PFSK-1 (cell line): ENCODE results near the gene RTL3.

ENCODE experiments used
- FOXP2 ChIP-seq: optimal IDR thresholded peaks from 2 replicates; pipeline ENCODE3; 2011; ENCODE audit warnings: borderline replicate concordance, control low read depth, inconsistent platforms; ENCODE audit not compliant: insufficient read depth; ENCODE audit errors: extremely low read length, extremely low read depth
- POLR2AphosphoS5 ChIP-seq: IDR thresholded peaks from 2 replicates; pipeline ENCODE4 v1.6.1; 2012; ENCODE audit warnings: low read depth, mild to moderate bottlenecking, control low read depth, low read length, moderate library complexity
- REST ChIP-seq, 2 experiments: IDR thresholded peaks; 2 replicates each; pipeline versions ENCODE4 v1.6.1 to v1.8.0; 2011 to 2012; ENCODE audit warnings: low read depth in 2 of 2, low read length in 2 of 2, control low read depth in 1 of 2, inconsistent platforms in 1 of 2, mild to moderate bottlenecking in 1 of 2, moderate library complexity in 1 of 2; ENCODE audit not compliant: insufficient read depth in 1 of 2
- SIN3A ChIP-seq: IDR thresholded peaks from 2 replicates; pipeline ENCODE4 v1.6.1; 2012; ENCODE audit warnings: mild to moderate bottlenecking, low read length, moderate library complexity, borderline replicate concordance; ENCODE audit not compliant: insufficient read depth
- TAF1 ChIP-seq: IDR thresholded peaks from 2 replicates; pipeline ENCODE4 v1.6.1; 2012; ENCODE audit warnings: low read length, control low read depth, borderline replicate concordance; ENCODE audit not compliant: insufficient read depth

The RTL3 gene

GRCh38 chrX:78622831-78623230 is 36.3 kb downstream of the RTL3 start:
- TF ChIP-seq SIN3A (no peak), POLR2AphosphoS5 (no peak), TAF1 (no peak), REST (IDR thresholded peaks at IDR 0.05; ENCODE audit: insufficient read depth in 1 of 2, low read depth in 2 of 2, low read length in 2 of 2) (no peak), FOXP2 (no peak)

GRCh38 chrX:78619834-78620233 is 39.3 kb downstream of the RTL3 start:
- no peak for TF ChIP-seq SIN3A
- no peak for TF ChIP-seq REST (IDR thresholded peaks at IDR 0.05; ENCODE audit: insufficient read depth in 1 of 2, low read depth in 2 of 2, low read length in 2 of 2)
- no peak for TF ChIP-seq FOXP2
- no peak for TF ChIP-seq POLR2AphosphoS5
- TF ChIP-seq TAF1 = no peak

GRCh38 chrX:78618987-78619386 is 40.1 kb downstream of the RTL3 start:
- no peak for TF ChIP-seq REST (IDR thresholded peaks at IDR 0.05; ENCODE audit: insufficient read depth in 1 of 2, low read depth in 2 of 2, low read length in 2 of 2)
- TF ChIP-seq TAF1 = no peak
- TF ChIP-seq FOXP2 = no peak
- no peak for TF ChIP-seq SIN3A
- no peak for TF ChIP-seq POLR2AphosphoS5

- no peak for TF ChIP-seq TAF1
- no peak for TF ChIP-seq POLR2AphosphoS5
- no peak for TF ChIP-seq SIN3A
- TF ChIP-seq REST (IDR thresholded peaks at IDR 0.05; ENCODE audit: insufficient read depth in 1 of 2, low read depth in 2 of 2, low read length in 2 of 2) = no peak
- no peak for TF ChIP-seq FOXP2
Measured at GRCh38 chrX:78614264-78614663, 44.9 kb downstream of the RTL3 start.
